GM12801 (cell line): ENCODE measurements around the gene BARX1.

ENCODE experiments used
- CTCF ChIP-seq: IDR thresholded peaks from one replicate; pipeline ENCODE4 v1.5.1; 2011; ENCODE audit warnings: control low read depth; ENCODE audit not compliant: insufficient read length; ENCODE audit errors: extremely low read depth

The BARX1 gene

DNA sequence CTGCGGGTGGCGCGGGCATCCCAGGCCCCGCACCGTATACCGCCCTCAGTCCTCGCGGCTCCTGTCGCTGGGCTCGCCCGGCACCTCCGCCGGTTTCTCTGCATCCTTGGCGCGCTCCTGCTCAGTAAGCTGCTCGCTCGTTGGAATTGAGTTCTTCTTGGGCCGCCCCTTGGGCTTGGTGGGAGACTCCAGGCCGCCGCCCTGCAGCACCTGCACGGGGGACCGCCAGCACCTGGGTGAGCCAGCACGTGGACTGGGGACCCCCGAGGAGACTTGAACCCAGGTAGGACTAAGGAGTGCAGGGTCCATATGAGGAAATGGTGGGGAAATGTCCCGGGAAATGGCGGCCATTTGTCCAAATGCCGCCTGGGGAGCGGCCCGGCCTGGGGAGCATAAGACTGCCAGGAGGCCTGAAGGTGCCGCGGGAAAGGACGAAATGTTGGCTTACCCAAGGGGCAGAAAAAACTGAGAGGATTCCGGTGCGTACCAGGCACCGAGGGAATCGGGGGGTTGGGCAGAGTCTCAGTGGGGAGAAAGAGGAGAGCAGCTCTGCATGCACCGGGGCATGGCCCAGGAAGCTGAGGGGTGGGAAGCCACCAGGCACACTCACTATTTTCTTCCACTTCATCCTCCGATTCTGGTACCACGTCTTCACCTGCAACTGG is 2.9 kb downstream of the BARX1 start:
- no peak for TF ChIP-seq CTCF

DNA sequence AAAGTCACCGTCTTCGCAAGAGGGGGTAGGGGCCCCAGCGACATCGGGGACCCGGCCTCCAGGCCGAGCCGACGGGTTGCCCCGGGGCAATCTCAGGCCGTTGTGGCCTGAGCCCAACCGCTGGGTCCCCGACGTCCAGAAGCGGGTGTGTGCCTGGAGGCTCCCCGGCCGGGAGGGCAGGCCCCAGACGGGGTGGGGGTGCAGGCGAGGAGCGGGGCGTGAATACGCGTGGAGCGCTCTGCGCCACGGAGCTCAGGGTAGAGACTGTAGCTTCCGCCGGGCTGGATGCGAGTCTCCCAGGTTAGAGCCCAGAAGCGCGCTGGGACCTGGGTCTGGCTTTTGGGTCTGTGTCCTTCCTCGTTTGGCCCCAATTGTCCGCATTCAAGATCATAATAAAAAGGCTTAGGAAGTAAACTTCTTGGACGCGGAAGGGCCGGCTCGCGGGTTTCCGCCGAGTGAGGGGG is 3.5 kb downstream of the BARX1 start:
- TF ChIP-seq CTCF, result no peak

- TF ChIP-seq CTCF, result no peak
These were observed 4.2 kb downstream of the BARX1 start for GRCh38 chr9:93950619-93951601.

GRCh38 chr9:93949694-93950449 is 5.3 kb downstream of the BARX1 start:
- TF ChIP-seq CTCF, result no peak

DNA sequence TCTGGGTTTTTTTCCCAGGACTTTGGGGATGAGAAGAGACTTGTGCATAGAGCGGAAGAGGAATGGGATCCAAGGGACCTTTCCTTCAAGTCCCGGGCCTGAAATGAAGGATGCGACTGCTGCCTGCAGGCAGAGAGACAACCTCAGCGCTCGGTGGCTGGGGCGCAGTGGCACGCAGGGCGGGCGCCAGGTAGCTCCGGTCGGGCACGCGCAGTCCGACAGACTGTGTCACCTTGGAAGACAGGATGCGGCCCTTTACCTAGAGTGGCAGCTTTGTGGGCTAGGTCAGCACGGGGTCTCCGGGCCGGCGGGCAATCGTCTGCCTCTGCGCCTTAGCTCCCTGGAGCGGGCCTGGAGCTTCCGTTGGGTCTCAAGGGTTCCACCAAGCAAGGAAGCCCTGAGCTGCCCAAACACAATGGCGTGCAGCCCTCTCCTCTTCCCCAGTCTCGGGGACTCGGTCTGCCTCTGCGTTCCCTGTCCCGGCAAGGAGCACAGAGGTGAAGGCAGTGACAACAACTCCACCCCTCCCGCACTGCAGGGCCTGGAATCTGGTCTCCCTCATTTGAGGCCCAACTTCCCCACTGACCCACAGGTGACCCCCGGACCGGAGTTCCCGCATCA is 6.0 kb downstream of the BARX1 start:
- TF ChIP-seq CTCF, result no peak

DNA sequence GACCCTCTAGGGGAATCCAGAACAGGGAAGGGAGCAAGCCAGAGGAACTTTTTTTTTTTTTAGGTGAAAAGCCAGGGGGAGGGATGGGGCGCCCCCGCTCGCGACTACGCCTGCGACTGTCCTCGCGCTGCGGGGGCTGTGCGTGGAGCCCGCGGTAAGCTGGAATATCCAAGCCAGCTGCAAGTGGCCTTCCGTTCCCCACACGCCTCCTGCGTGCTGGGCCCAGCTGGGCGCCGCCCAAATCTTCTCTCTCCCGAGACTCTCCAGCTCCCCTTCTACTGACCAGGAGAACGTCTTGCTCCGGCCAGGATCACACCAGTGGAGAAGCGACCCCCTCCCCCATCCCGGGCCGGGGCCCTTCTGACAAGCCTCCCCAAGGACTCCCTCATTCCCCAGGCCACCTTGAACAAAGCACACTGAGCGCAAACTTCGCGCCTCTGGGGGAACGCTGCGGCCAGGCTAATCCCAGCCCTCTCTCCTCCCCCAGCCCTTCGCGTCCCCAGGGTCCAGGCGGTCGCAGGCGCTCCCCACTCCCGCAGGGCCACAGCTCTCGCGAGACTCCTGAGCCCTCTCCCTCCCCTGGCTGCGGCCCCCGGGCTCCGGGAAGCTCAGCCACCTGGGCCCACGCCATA is 6.6 kb downstream of the BARX1 start:
- TF ChIP-seq CTCF, result no peak
